D721Med (cell line): ENCODE measurements around the gene ACTR2.

Experiments used
- DNase-seq: peaks from one replicate; pipeline ENCODE4 v3.0.0; 2011; ENCODE audit warnings: low spot score; ENCODE audit not compliant: insufficient read length
- FAIRE-seq: peaks from 2 replicates; lab custom pipeline; 2011; peaks lifted over from hg19 to GRCh38; lab: Jason Lieb, UNC
- CTCF ChIP-seq: IDR thresholded peaks from 2 replicates; pipeline ENCODE4 v1.5.1; 2012; ENCODE audit warnings: mild to moderate bottlenecking, control low read depth; ENCODE audit not compliant: insufficient read depth; ENCODE audit errors: missing control alignments

Gene ACTR2

DNA sequence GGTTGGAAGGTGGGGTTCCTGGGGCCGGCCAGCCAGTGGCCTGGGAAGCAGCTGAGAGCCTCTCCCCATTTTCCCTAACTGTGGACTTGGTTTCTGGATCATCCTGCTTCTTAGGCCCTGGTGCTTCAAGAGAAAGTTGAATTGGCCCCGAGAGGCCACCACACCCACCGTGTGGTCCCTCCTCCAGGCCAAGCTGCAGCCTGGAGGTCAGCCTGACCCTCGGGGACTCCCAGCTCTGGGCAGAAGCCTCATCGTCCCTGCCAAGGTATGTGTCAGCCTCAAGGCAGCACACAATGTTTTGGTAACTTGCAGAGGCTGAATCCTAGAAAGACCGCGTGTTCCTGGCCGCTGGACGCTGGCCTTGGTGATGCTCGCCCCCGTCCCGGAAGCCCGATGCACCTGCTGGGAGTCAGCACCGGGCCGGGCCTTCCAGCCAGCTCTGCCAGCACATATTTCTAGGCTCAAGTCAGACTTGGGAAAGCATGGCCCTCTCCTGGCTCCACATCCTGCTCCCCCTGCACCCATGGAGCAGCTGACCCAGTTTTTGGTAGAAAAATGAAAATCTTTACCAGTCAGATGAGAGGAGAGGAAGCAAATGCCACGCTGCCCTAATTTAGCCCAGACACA, 72.6 kb downstream of the ACTR2 start:
- FAIRE-seq (no peak), DNase-seq (no peak)
- TF ChIP-seq CTCF = no peak

GRCh38 chr2:65300761-65301711, 73.4 kb downstream of the ACTR2 start:
- no peak for TF ChIP-seq CTCF
- FAIRE-seq (no peak), DNase-seq (no peak)

DNA sequence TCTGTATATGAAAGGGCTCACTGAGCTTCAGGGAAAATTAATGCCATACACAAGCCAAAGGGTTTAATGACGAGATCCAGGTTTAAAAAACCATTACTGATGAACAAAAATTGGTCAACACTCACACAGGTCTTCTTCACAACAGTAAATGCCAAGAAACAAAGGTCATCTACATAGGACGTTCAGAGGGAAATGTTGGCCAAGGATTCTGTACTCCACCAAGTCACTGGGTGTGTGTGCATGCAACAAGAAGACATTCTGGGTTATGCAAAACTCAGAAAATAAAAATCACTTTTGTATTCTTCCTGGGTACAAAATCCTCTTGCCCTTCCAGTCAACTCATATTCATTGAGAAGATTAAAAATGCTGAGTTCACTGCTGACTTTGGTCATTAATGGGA, 78.3 kb downstream of the ACTR2 start:
- TF ChIP-seq CTCF = no peak
- DNase-seq (no peak), FAIRE-seq (no peak)

DNA sequence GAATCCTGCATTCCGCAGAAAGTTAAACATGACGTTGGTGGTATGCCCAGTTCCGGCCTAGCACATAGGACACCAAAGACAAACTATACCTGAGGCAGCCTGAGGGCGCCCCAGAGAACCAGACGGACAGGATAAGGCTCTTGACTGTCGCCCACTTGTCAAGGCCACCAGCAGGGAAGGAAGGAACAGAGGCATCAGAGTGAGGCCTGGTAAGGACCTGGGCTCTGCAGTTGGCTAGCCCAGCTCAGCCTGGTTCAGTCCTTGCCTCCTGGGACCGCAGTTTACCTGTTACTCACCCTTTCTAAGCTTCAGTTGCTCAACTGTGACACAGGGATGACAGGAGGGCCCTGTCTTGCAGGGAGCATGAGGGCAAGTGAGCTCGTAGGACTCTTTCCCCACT, 82.1 kb downstream of the ACTR2 start:
- FAIRE-seq (no peak), DNase-seq (no peak)
- TF ChIP-seq CTCF = no peak

DNA sequence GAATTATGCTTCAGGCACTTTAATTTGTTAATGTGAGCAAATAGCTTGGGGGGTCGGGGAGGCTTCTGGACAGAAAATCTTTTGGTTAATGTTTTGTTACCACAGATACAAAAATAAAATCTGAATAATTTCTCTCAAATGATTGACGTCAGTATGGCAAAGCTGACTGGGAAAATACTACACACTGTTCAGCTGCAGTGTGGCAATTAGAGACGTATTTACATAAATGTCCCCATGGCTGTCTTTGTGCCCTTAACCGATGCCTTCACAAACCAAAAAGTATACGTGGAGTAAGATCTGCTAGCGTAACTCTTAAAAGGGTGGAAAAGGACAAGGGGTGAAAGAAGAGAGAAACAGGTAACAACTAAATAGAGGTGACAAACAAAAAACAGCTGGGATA, 83.4 kb downstream of the ACTR2 start:
- FAIRE-seq (no peak), DNase-seq (no peak)
- no peak for TF ChIP-seq CTCF

DNA sequence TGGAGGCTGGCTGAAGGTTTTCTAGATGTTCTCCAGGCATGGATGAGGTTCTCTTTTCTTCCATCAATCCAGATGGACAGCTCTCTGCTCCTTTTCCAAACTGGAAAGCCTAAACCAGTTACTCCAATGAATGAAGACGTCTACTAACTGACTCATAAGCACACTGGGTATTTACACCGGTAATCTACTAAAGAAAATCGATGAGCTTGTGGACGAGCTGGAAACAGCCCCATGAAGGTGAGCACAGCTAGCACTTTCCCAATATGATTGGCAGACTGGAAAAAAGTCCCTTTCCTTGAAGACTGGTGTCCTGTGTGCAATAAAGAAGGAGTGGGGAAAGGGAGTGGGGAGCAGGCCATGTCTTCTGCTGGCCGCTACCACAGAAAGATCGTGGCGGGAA, 84.0 kb downstream of the ACTR2 start:
- TF ChIP-seq CTCF = no peak

More for the DNA sequence above, 84.0 kb downstream of the ACTR2 start:
- FAIRE-seq (no peak), DNase-seq (no peak)
